HepG2 (cell line): ENCODE data around the gene FIZ1. TPM values are rescaled to one million over a fixed set of nuclear protein-coding genes. Genes with fewer than 3 reads are reported as not detected.

ENCODE experiments used
- HDAC2 ChIP-seq: sonication (generic); formaldehyde crosslinking; IDR thresholded peaks from 2 replicates; pipeline ENCODE4 v1.4.0; 2020; ENCODE audit warnings: missing genetic modification reagents
- KIAA2018 ChIP-seq: sonication (generic); formaldehyde crosslinking; IDR thresholded peaks from 2 replicates; pipeline ENCODE4 v1.5.0; 2020; ENCODE audit warnings: mild to moderate bottlenecking, missing genetic modification reagents, borderline replicate concordance
- NFAT5 ChIP-seq: sonication (generic); formaldehyde crosslinking; IDR thresholded peaks from 2 replicates; pipeline ENCODE4 v1.4.0; 2020; ENCODE audit warnings: missing genetic modification reagents
- RBFOX2 ChIP-seq: fragments of 200-400 bp; formaldehyde crosslinking; IDR thresholded peaks from 2 replicates; pipeline ENCODE4 v1.6.1; 2017; ENCODE audit warnings: low read depth, mild to moderate bottlenecking, low read length
- SP2 ChIP-seq: sonication (generic); formaldehyde crosslinking; IDR thresholded peaks from 2 replicates; pipeline ENCODE4 v1.5.1; 2020; ENCODE audit warnings: mild to moderate bottlenecking, missing genetic modification reagents
- ZC3H13 ChIP-seq: sonication (generic); formaldehyde crosslinking; IDR thresholded peaks from 2 replicates; pipeline ENCODE4 v1.8.1; 2023; ENCODE audit warnings: mild to moderate bottlenecking, missing genetic modification reagents, moderate library complexity
- ZNF232 ChIP-seq: sonication (generic); formaldehyde crosslinking; IDR thresholded peaks from 2 replicates; pipeline ENCODE4 v1.4.0; 2020; ENCODE audit warnings: missing genetic modification reagents, borderline replicate concordance
- polyA plus RNA-seq, 8 experiments: library from polyadenylated mRNA; depleted of rRNA in 3 of 8; stranded (reverse) in 7 of 8; unstranded in 1 of 8; fragments of >200 nt; fragmentation: Illumina TruSeq in 4 of 8; extraction: Trizol in 4 of 8; gene quantifications; 2 replicates each; pipeline versions ENCODE4 v1.2.1 to v1.2.3, GENCODE V29; 2011 to 2016; ENCODE audit warnings: low read depth in 4 of 8, missing spikeins in 1 of 8, mixed read lengths in 1 of 8; ENCODE audit not compliant: insufficient read depth in 1 of 8
- total RNA-seq, 5 experiments: library from RNA; depleted of rRNA; stranded (reverse); fragments of >200 nt; fragmentation: Illumina TruSeq; extraction: Trizol; gene quantifications; 2 replicates each; pipeline ENCODE4 v1.2.3, GENCODE V29; 2016; ENCODE audit warnings: low read depth in 1 of 5

The FIZ1 gene
- total and polyA plus RNA-seq, 2 of the 13 experiments (the other 11 are each of a cell fraction or from before 2014, with no cell fraction given) = 3.6 to 5.9 TPM

DNA sequence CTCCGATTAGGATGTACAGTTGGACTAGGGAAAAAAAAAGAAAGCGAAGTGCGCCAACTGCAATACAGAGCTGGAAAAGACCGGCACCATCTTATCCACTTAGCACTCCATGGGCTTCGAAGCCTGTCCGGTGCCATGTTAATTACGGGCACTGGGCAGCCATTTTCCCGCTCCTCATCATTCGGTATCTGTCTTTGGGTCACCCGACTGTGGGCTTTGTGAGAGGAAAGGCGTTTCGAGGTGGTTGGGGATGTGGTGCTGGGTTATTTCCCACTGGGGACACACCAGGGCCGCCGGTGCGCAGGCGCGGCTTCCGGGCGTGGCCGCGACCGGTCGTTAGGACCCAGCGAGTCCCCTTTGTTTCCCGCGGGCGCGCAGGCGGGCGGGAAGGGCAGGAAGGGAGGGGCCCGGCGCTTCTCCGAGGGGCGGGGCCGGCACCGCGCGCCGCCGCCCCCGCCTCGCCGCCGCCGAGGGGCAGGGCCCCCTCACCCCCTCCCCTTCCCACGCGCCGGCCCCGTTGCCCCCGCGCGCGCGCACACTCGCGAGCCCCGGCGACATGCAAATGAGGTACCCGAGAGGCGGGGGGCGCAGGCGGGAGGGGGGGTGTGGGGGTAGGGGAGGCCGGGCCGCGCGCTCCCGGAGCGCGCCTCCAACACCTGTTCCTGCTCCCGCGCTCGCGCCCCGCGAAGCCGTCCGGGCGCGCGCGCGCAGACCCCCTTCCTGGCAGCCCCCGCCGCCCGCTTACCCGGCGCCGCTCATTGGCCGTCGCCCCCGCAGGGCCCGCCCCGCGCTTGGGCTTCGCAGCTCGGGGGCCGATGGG, 735 bp upstream of the FIZ1 start, which contains the start of gene ZNF524 (continued):
- TF ChIP-seq KIAA2018 = no peak
- 0 out of 2 replicates have a peak, but pooled peaks have one; percentile 22 for TF ChIP-seq NFAT5 (CRISPR knock-in tag)
- no peak for TF ChIP-seq HDAC2
- peak; percentile 44; the same call in 1 of the 2 replicates for TF ChIP-seq ZNF232 (CRISPR knock-in tag)
- TF ChIP-seq RBFOX2 = peak; percentile 83
- TF ChIP-seq SP2 (CRISPR knock-in tag) = peak; percentile 59
- peak; percentile 0; the same call in 1 of the 2 replicates for TF ChIP-seq ZC3H13 (CRISPR knock-in tag)
